ENCODE data around the gene PRKD1. TPM values are rescaled to one million over a fixed set of nuclear protein-coding genes. Genes with fewer than 3 reads are reported as not detected.

PRKD1 gene
- total RNA-seq, 4 donors from 2014 or later, result 1.2 to 6.7 (median 2.3) TPM

DNA sequence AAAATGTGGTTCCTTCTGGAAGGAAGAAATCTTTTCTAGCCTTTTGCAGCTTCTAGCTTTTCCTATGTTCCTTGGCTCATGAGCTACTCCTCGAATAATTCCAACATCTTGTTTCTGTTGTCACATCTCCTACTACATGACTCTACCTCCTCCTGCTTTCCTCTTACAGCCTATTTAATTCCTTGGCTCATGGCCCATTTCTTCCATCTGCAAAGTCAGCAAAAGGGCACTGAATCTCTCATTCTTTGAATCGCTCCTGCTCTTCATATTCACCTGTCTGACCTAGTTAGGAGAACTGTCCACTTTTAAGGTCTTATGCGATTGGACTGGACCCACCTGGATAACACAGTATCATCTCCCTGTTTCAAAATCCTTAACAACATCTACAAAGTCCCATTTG is 15.8 kb downstream of the PRKD1 start:
- DNase-seq (ENCODE audit: low spot score in 2 of 2), result no peak
- H3K4me3 ChIP-seq (ENCODE audit: low read depth, poor library complexity, severe bottlenecking), result no peak overlapping the region
- TF ChIP-seq, protein P1, sequence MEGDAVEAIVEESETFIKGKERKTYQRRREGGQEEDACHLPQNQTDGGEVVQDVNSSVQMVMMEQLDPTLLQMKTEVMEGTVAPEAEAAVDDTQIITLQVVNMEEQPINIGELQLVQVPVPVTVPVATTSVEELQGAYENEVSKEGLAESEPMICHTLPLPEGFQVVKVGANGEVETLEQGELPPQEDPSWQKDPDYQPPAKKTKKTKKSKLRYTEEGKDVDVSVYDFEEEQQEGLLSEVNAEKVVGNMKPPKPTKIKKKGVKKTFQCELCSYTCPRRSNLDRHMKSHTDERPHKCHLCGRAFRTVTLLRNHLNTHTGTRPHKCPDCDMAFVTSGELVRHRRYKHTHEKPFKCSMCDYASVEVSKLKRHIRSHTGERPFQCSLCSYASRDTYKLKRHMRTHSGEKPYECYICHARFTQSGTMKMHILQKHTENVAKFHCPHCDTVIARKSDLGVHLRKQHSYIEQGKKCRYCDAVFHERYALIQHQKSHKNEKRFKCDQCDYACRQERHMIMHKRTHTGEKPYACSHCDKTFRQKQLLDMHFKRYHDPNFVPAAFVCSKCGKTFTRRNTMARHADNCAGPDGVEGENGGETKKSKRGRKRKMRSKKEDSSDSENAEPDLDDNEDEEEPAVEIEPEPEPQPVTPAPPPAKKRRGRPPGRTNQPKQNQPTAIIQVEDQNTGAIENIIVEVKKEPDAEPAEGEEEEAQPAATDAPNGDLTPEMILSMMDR (IDR thresholded peaks at IDR 0.05), result no peak
- TF ChIP-seq POLR2A (IDR thresholded peaks at IDR 0.05), result no peak
- intact Hi-C loops (cut with DNase I; ENCODE audit: low total_unique reads), result no loop called here
- 69 to 74% methylated on average over 3 of the region's 3 CpGs for WGBS, 2 donors

DNA sequence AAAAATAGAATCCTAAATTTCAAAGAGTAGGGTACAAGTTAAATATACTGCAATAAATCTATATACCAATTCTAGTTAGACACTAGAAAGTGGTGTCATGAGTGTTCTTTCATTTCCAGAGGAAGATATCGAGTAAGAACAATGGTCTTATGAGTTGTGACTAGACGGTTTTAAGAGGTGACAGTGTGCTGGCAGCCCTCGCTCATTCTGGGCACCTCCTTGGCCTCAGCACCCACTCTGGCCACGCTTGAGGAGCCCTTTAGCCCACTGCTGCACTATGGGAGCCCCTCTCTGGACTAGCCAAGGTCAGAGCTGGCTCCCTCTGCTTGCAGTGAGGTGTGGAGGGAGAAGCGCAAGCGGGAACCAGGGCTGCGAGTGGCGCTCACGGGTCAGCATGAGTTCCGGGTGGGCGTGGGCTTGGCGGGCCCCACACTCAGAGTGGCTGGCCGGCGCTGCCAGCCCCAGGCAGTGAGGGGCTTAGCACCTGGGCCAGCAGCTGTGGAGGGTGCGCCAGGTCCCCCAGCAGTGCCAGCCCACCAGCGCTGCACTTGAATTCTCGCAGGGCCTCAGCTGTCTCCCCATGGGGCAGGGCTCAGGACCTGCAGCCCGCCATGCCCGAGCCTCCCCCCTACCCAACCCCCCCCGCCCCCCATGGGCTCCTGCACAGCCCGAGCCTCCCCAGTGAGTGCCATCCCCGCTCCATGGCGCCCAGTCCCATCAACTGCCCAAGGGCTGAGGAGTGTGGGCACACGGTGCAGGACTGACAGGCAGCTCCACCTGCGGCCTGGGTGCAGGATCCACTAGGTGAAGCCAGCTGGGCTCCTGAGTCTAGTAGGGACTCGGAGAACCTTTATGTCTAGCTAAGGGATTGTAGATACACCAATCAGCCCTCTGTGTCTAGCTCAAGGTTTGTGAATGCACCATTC is 18.7 kb downstream of the PRKD1 start:
- WGBS, 2 donors, result 94 to 97% methylated on average over 13 to 19 of the region's 26 CpGs
- TF ChIP-seq, protein P1 (IDR thresholded peaks at IDR 0.05), result no peak
- no peak for TF ChIP-seq POLR2A (IDR thresholded peaks at IDR 0.05)
- no peak overlapping the region for H3K4me3 ChIP-seq (ENCODE audit: low read depth, poor library complexity, severe bottlenecking)
- intact Hi-C loops (cut with DNase I; ENCODE audit: low total_unique reads), result no loop called here
- DNase-seq (ENCODE audit: low spot score in 2 of 2), result no peak

DNA sequence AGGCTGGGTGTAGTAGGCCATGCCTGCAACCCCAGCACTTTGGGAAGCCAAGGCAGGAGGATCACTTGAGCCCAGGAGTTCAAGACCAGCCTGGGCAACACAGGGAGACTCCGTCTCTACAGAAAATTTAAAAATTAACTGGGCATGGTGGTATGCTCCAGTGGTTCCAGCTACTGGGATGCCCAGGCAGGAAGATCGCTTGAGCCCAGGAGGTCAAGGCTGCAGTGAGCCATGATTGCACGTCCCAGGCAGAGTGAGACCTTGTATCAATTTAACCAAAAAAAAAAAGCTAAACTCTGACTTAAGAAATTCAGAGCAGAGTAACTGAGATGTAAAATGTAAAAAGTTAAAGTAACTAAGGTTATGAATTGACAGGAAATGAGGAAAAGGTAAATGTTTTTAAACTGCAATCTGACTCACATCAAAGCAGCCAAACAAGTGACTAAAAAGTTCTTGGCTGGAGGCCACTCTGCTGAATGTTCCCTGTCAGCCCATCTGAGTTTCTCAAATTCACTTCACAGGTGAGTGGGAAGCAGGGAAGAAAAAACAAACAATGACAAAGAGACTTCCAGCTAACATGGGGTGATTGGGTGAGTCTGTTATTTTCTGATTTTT is 21.3 kb downstream of the PRKD1 start:
- DNase-seq (ENCODE audit: low spot score in 2 of 2), result no peak
- TF ChIP-seq, protein P1 (IDR thresholded peaks at IDR 0.05), result no peak
- TF ChIP-seq POLR2A (IDR thresholded peaks at IDR 0.05), result no peak
- no peak overlapping the region for H3K4me3 ChIP-seq (ENCODE audit: low read depth, poor library complexity, severe bottlenecking)
- 87 to 90% methylated on average over 3 of the region's 3 CpGs for WGBS, 2 donors
- intact Hi-C loops (cut with DNase I; ENCODE audit: low total_unique reads), result no loop called here

DNA sequence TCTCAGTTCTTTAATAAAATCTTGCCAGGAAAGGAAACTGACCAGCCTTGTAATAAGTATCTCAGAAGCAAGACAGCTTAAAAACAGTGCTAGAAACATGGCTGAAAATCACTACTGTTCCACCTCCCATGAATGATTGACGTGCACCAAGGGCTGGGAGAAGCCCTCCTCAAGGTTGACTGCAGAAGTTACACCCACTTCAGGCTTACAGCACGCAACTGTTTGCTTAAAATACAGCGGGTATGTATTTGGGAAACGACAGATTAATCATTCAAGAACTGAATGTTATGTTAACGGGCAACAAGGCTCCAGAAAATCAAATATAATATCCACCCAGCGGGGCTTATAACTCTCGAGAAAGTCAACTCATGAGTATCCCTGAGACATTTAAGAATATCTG is 22.1 kb downstream of the PRKD1 start:
- intact Hi-C loops (cut with DNase I; ENCODE audit: low total_unique reads), result no loop called here
- WGBS, 2 donors, result 91 to 95% methylated on average over 7 of the region's 7 CpGs
- TF ChIP-seq, protein P1 (IDR thresholded peaks at IDR 0.05), result no peak
- no peak overlapping the region for H3K4me3 ChIP-seq (ENCODE audit: low read depth, poor library complexity, severe bottlenecking)
- DNase-seq (ENCODE audit: low spot score in 2 of 2), result no peak

DNA sequence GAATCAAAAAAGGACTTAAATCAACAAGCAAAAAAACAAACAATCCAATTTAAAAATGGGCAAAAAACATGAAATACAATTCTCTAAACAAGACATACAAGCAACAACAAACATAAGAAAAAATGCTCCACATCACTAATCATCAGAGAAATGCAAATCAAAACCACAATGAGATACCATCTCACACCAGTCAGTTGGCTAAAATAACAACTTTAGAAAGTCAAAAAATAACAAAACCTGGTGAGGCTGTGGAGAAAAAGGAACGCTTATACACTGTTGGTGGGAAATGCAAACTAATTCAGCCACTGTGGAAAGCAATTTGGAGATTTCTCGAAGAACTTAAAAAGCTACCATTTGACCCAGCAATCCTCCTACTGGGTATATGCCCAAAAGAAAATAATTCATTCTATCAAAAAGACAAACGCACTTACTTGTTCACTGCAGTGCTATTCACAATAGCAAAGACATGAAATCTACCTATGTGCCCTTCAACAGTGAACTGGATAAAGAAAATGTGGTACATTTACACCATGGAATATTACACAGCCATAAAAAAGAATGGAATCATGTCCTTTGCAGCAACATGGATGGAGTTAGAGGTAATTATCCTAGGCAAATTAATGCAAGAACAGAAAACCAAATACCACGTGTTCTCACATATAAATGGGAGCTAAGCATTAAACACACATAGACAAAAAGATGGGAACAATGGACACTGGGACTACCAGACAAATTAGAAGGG is 26.9 kb downstream of the PRKD1 start:
- intact Hi-C loops (cut with DNase I; ENCODE audit: low total_unique reads), result no loop called here
- DNase-seq (ENCODE audit: low spot score in 2 of 2), result no peak
- no peak overlapping the region for H3K4me3 ChIP-seq (ENCODE audit: low read depth, poor library complexity, severe bottlenecking)
- 87 to 95% methylated on average over 4 of the region's 4 CpGs for WGBS, 2 donors
- no peak for TF ChIP-seq POLR2A (IDR thresholded peaks at IDR 0.05)
- TF ChIP-seq, protein P1 (IDR thresholded peaks at IDR 0.05), result no peak
